A673 (cell line): ENCODE results near the gene TAMALIN. TPM values are rescaled to one million over a fixed set of nuclear protein-coding genes. Genes with fewer than 3 reads are reported as not detected.

Experiments
- BruUV-seq: library from RNA; stranded (reverse); fragments of 400-500 nt; replicated peaks from 2 replicates; lab custom pipeline; 2021; lab: Mats Ljungman, UMichigan
- CTCF ChIA-PET: fragments of 300-600 bp; sonication (Branson Sonifier 250); formaldehyde crosslinking; loops from one replicate; lab custom pipeline; 2022; ENCODE audit warnings: antibody characterized with exemption; lab: Charles Lee
- POLR2A ChIA-PET: fragments of 300-600 bp; sonication (Branson Sonifier 250); formaldehyde crosslinking; loops from one replicate; lab custom pipeline; 2022; ENCODE audit warnings: antibody characterized with exemption; ENCODE audit not compliant: low non-redundant PET; lab: Charles Lee
- DNase-seq: peaks from one replicate; pipeline ENCODE4 v3.0.0-alpha.2; 2015; ENCODE audit warnings: low spot score
- H3K27ac ChIP-seq: fragments of 200-600 bp; sonication (generic); 2 replicates; pipeline ENCODE4 v1.5.1; 2016; ENCODE audit warnings: mixed run types, low read depth, mild to moderate bottlenecking, mixed read lengths, antibody characterized with exemption, low read length; ENCODE audit not compliant: poor library complexity, severe bottlenecking
- H3K27me3 ChIP-seq: fragments of 200-600 bp; sonication (generic); replicated peaks from 2 replicates; pipeline ENCODE4 v1.6.1; 2017; ENCODE audit warnings: mixed run types, low read depth, mild to moderate bottlenecking, mixed read lengths, antibody characterized with exemption, low read length; ENCODE audit not compliant: insufficient read depth, poor library complexity
- H3K36me3 ChIP-seq: fragments of 200-600 bp; sonication (generic); 2 replicates; pipeline ENCODE4 v1.6.1; 2016; ENCODE audit warnings: mixed run types, mild to moderate bottlenecking, mixed read lengths, antibody characterized with exemption, low read length; ENCODE audit not compliant: insufficient read depth, poor library complexity, severe bottlenecking
- H3K4me1 ChIP-seq: fragments of 200-600 bp; sonication (generic); 2 replicates; pipeline ENCODE4 v1.6.1; 2017; ENCODE audit warnings: mixed run types, mild to moderate bottlenecking, mixed read lengths, antibody characterized with exemption, low read length; ENCODE audit not compliant: insufficient read depth, poor library complexity, severe bottlenecking
- H3K4me3 ChIP-seq: fragments of 200-600 bp; sonication (generic); 2 replicates; pipeline ENCODE4 v1.5.1; 2016; ENCODE audit warnings: low read depth, mixed run types, mild to moderate bottlenecking, mixed read lengths, low read length; ENCODE audit not compliant: poor library complexity, severe bottlenecking
- H3K9me3 ChIP-seq: fragments of 200-600 bp; sonication (generic); 2 replicates; pipeline ENCODE4 v1.6.1; 2016; ENCODE audit warnings: mixed run types, low read depth, mild to moderate bottlenecking, mixed read lengths, antibody characterized with exemption, low read length; ENCODE audit not compliant: poor library complexity, severe bottlenecking
- CTCF ChIP-seq: fragments of 300-800, 200-600 bp; sonication (generic); conservative IDR thresholded peaks from 2 replicates; pipeline ENCODE4 v1.5.1; 2017; ENCODE audit warnings: low read depth, mild to moderate bottlenecking, antibody characterized with exemption, low read length, moderate library complexity, mixed read lengths
- EZH2 ChIP-seq: fragments of 200-600 bp; sonication (generic); IDR thresholded peaks from 2 replicates; pipeline ENCODE4 v1.6.1; 2017; ENCODE audit warnings: borderline replicate concordance, low read depth, mild to moderate bottlenecking, mixed read lengths, antibody characterized with exemption, low read length; ENCODE audit not compliant: poor library complexity, severe bottlenecking
- intact Hi-C: fragments of 100-400 bp; cut with micrococcal nuclease; formaldehyde crosslinking; loops from one replicate; pipeline ENCODE4 v1.10.0; 2022; ENCODE audit not compliant: unreplicated experiment
- total RNA-seq: library from RNA; stranded (reverse); gene quantifications from 2 replicates; pipeline ENCODE4 v1.2.3, GENCODE V29; 2021

Gene TAMALIN
- total RNA-seq, 1 experiment from 2014 or later, result 4.8 TPM

DNA sequence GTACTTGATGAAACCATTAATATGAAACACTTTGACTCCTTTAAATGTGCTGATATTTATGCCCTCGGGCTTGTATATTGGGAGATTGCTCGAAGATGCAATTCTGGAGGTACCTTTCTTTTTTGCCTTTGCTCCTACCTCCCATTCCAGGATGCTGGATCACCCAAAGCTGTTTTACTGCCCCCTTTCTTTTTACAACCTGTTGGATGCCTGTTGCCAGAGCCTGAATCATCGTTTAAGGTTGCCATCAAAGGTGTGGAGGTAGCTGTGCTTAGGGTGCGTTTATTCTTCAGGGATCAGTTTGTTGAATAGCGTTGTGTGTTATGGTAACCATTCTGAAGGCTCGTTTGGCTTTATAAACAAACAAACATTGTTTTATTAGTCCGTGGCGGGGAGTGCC lies 19.9 kb upstream of the TAMALIN start:
- intact Hi-C loops, result no loop called here
- no peak overlapping the region for H3K4me3 ChIP-seq
- no peak overlapping the region for H3K27ac ChIP-seq
- no peaks in the 10 kb centered on the region for H3K4me1 ChIP-seq
- H3K27me3 ChIP-seq, result no peaks in the 10 kb centered on the region
- H3K36me3 ChIP-seq, result peaks cover 44% of the 10 kb centered on the region
- CTCF ChIA-PET, result no interaction called here
- H3K9me3 ChIP-seq, result no peaks in the 10 kb centered on the region
- POLR2A ChIA-PET, result no interaction called here
- no peak for TF ChIP-seq EZH2
- TF ChIP-seq CTCF, result no peak
- DNase-seq, result no peak
- no TSS peak for BruUV-seq

DNA sequence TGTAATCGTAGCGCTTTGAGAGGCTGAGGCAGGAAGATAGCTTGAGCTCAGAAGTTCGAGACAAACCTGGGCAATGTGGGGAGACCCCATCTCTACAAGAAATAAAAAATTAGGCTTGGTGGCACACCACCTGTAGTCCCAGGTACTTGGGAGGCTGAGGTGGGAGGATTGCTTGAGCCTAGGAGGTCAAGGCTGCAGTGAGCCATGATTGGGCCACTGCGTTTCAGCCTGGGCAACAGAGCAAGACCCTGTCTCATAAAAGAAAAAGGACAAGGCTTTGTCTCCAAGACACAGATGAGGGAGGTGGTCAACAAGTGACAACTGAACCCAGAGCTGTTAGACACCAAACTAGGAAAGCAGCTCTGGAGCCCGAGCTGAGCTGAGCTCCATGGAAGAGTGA lies 14.5 kb upstream of the TAMALIN start:
- intact Hi-C loops, result no loop called here
- TF ChIP-seq CTCF (no peak), EZH2 (no peak)
- no peak for DNase-seq
- Histone ChIP-seq H3K9me3 (no peaks in the 10 kb centered on the region), H3K27me3 (no peaks in the 10 kb centered on the region), H3K36me3 (peaks cover 18% of the 10 kb centered on the region), H3K4me3 (no peak overlapping the region), H3K4me1 (no peaks in the 10 kb centered on the region), H3K27ac (no peak overlapping the region)
- POLR2A ChIA-PET, result no interaction called here
- BruUV-seq, result no TSS peak
- CTCF ChIA-PET, result interaction anchor here (0.6 to 3.0 kb wide), 2 partner anchors 31 to 77 kb away, joined by 8 to 23 read pairs; no protein-coding TSS in a partner anchor

DNA sequence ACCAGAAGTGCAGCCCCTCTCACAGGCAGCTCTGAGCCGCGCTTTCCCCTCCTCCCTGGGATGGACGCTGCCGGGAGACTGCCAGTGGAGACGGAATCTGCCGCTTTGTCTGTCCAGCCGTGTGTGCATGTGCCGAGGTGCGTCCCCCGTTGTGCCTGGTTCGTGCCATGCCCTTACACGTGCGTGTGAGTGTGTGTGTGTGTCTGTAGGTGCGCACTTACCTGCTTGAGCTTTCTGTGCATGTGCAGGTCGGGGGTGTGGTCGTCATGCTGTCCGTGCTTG lies 12.3 kb upstream of the TAMALIN start:
- BruUV-seq, result no TSS peak
- Histone ChIP-seq H3K4me1 (no peaks in the 10 kb centered on the region), H3K9me3 (no peaks in the 10 kb centered on the region), H3K27ac (no peak overlapping the region), H3K36me3 (peaks cover 14% of the 10 kb centered on the region), H3K27me3 (no peaks in the 10 kb centered on the region), H3K4me3 (no peak overlapping the region)
- TF ChIP-seq CTCF (no peak), EZH2 (no peak)
- intact Hi-C loops, result no loop called here
- ChIA-PET CTCF (interaction anchor here (1.4 kb wide), 1 partner anchor 28 kb away, joined by 3 read pairs; no protein-coding TSS in a partner anchor), POLR2A (no interaction called here)
- DNase-seq, result no peak
